Astrocyte (in vitro differentiated cells and primary cell): ENCODE results near the gene RPS3.

Source experiments
- EZH2 ChIP-seq: IDR thresholded peaks from 2 replicates; pipeline ENCODE4 v1.6.1; 2012; ENCODE audit warnings: mild to moderate bottlenecking, low read length, inconsistent platforms; ENCODE audit not compliant: insufficient read depth
- TF ChIP-seq, protein P1 (sequence below): IDR thresholded peaks from 2 replicates; pipeline ENCODE4 v1.5.1; 2011; ENCODE audit warnings: low read depth, mild to moderate bottlenecking, inconsistent platforms, low read length, moderate library complexity; ENCODE audit not compliant: insufficient read depth

GRCh38 chr11:75350743-75351540 is 48.4 kb upstream of the RPS3 start:
- TF ChIP-seq, protein P1, sequence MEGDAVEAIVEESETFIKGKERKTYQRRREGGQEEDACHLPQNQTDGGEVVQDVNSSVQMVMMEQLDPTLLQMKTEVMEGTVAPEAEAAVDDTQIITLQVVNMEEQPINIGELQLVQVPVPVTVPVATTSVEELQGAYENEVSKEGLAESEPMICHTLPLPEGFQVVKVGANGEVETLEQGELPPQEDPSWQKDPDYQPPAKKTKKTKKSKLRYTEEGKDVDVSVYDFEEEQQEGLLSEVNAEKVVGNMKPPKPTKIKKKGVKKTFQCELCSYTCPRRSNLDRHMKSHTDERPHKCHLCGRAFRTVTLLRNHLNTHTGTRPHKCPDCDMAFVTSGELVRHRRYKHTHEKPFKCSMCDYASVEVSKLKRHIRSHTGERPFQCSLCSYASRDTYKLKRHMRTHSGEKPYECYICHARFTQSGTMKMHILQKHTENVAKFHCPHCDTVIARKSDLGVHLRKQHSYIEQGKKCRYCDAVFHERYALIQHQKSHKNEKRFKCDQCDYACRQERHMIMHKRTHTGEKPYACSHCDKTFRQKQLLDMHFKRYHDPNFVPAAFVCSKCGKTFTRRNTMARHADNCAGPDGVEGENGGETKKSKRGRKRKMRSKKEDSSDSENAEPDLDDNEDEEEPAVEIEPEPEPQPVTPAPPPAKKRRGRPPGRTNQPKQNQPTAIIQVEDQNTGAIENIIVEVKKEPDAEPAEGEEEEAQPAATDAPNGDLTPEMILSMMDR: no peak
- peak; percentile 30 for TF ChIP-seq EZH2
